HepG2 (cell line): ENCODE results near the gene SERPINA3.

Experiments used
- ATF3 ChIP-seq: sonication (generic); formaldehyde crosslinking; IDR thresholded peaks from 2 replicates; pipeline ENCODE4 v1.4.0; 2020; ENCODE audit warnings: missing genetic modification reagents
- CTCF ChIP-seq: sonication (generic); formaldehyde crosslinking; IDR thresholded peaks from 2 replicates; pipeline ENCODE4 v1.5.0; 2020; ENCODE audit warnings: mild to moderate bottlenecking, missing genetic modification reagents, moderate library complexity
- HMGA1 ChIP-seq: sonication (generic); formaldehyde crosslinking; conservative IDR thresholded peaks from 2 replicates; pipeline ENCODE4 v1.4.0; 2020; ENCODE audit warnings: missing genetic modification reagents
- MIER3 ChIP-seq: IDR thresholded peaks from 2 replicates; pipeline ENCODE4 v1.6.1; 2016; ENCODE audit warnings: missing compliant biosample characterization, borderline replicate concordance
- TCF12 ChIP-seq, 2 experiments: fragments of 450-650 bp in 1 of 2; sonication (generic) in 1 of 2; formaldehyde crosslinking in 1 of 2; IDR thresholded peaks; 2 replicates each; pipeline versions ENCODE4 v1.6.1 to v1.8.0; 2017 to 2022; ENCODE audit warnings: antibody characterized with exemption in 1 of 2, mild to moderate bottlenecking in 1 of 2, missing genetic modification reagents in 1 of 2, moderate library complexity in 1 of 2
- TOPORS ChIP-seq: sonication (generic); formaldehyde crosslinking; IDR thresholded peaks from 2 replicates; pipeline ENCODE4 v1.8.0; 2023; ENCODE audit warnings: mild to moderate bottlenecking, missing genetic modification reagents
- ZBTB8A ChIP-seq: sonication (generic); formaldehyde crosslinking; IDR thresholded peaks from 2 replicates; pipeline ENCODE4 v1.4.0; 2020; ENCODE audit warnings: mild to moderate bottlenecking, low read depth, missing genetic modification reagents, borderline replicate concordance
- ZNF616 ChIP-seq: sonication (generic); formaldehyde crosslinking; IDR thresholded peaks from 2 replicates; pipeline ENCODE4 v1.5.0; 2020; ENCODE audit warnings: low read depth, mild to moderate bottlenecking, missing genetic modification reagents
- ZNF687 ChIP-seq: sonication (generic); formaldehyde crosslinking; IDR thresholded peaks from 2 replicates; pipeline ENCODE4 v1.5.1; 2020; ENCODE audit warnings: mild to moderate bottlenecking, missing genetic modification reagents, moderate library complexity
- ZNF747 ChIP-seq: sonication (generic); formaldehyde crosslinking; IDR thresholded peaks from 2 replicates; pipeline ENCODE4 v1.8.1; 2023; ENCODE audit warnings: missing genetic modification reagents, mild to moderate bottlenecking, borderline replicate concordance
- ZNF766 ChIP-seq: sonication (generic); formaldehyde crosslinking; IDR thresholded peaks from 2 replicates; pipeline ENCODE4 v1.5.0; 2020; ENCODE audit warnings: missing genetic modification reagents, borderline replicate concordance

DNA sequence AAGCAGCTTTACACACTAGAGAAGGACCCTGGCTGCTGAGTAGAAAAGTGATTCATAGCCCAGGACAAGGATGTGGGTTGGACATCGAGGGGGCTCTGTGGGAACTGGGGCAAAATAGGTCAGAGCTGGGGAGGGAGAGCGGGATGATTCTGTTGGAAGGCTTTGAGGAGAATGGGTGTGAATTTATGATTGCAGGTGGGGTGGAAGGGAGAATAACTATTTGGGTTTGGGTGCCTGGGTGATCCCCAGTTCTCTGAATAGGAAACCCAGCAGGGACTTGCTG is 13.1 kb downstream of the SERPINA3 start:
- TF ChIP-seq ZNF687 (no peak), ATF3 (no peak), MIER3 (CRISPR knock-in tag) (no peak), TCF12 (IDR thresholded peaks at IDR 0.05) (no peak), TCF12 (CRISPR knock-in tag; IDR thresholded peaks at IDR 0.05) (no peak), ZNF616 (no peak), ZNF747 (no peak), CTCF (CRISPR knock-in tag) (no peak), ZNF766 (no peak), ZBTB8A (CRISPR knock-in tag) (no peak), HMGA1 (no peak), TOPORS (CRISPR knock-in tag) (no peak)
